MCF 10A (cell line): ENCODE measurements around the gene PWP2. TPM values are rescaled to one million over a fixed set of nuclear protein-coding genes. Genes with fewer than 3 reads are reported as not detected.

Source experiments
- BruUV-seq: library from RNA; stranded (reverse); fragments of 400-500 nt; replicated peaks from 2 replicates; lab custom pipeline; 2021; lab: Mats Ljungman, UMichigan
- CTCF ChIA-PET: fragments of 300-600 bp; sonication (Branson Sonifier 250); formaldehyde crosslinking; extraction: SDS; loops from one replicate; lab custom pipeline; 2021; ENCODE audit warnings: antibody characterized with exemption, inconsistent platforms; lab: Yijun Ruan, JAX
- POLR2A ChIA-PET: fragments of 300-600, 350-650 bp; sonication (Branson Sonifier 250); formaldehyde crosslinking; extraction: SDS; loops from one replicate; lab custom pipeline; 2020; ENCODE audit warnings: antibody characterized with exemption, inconsistent platforms; lab: Yijun Ruan, JAX
- DNase-seq: peaks from one replicate; pipeline ENCODE4 v3.0.0-alpha.2; 2018; ENCODE audit not compliant: unreplicated experiment
- H3K27ac Mint-ChIP-seq: one replicate; pipeline ENCODE4 v1.8.0; 2022; ENCODE audit warnings: mild to moderate bottlenecking, low read depth, mixed read lengths; ENCODE audit not compliant: unreplicated experiment
- H3K27me3 Mint-ChIP-seq: one replicate; pipeline ENCODE4 v1.8.0; 2022; ENCODE audit warnings: mixed read lengths; ENCODE audit not compliant: insufficient read depth, unreplicated experiment
- H3K36me3 Mint-ChIP-seq: one replicate; pipeline ENCODE4 v1.8.0; 2022; ENCODE audit warnings: mild to moderate bottlenecking, moderate library complexity, mixed read lengths; ENCODE audit not compliant: insufficient read depth, unreplicated experiment
- H3K4me1 Mint-ChIP-seq: one replicate; pipeline ENCODE4 v1.8.0; 2022; ENCODE audit warnings: mixed read lengths; ENCODE audit not compliant: insufficient read depth, unreplicated experiment
- H3K4me3 Mint-ChIP-seq: one replicate; pipeline ENCODE4 v1.8.0; 2022; ENCODE audit warnings: mild to moderate bottlenecking, moderate library complexity, mixed read lengths; ENCODE audit not compliant: unreplicated experiment
- H3K9me3 Mint-ChIP-seq: one replicate; pipeline ENCODE4 v1.8.0; 2022; ENCODE audit warnings: mixed read lengths; ENCODE audit not compliant: unreplicated experiment
- intact Hi-C: fragments of 100-400 bp; cut with micrococcal nuclease; formaldehyde crosslinking; loops from 2 replicates; pipeline ENCODE4 v1.14.1; 2022
- total RNA-seq: library from RNA; stranded (reverse); gene quantifications from 2 replicates; pipeline ENCODE4 v1.2.3, GENCODE V29; 2022
- TF ChIP-seq, protein P1 (sequence below): fragments of 200-600 bp; IDR thresholded peaks from one replicate; pipeline ENCODE4 v1.8.0; 2022; ENCODE audit warnings: antibody characterized with exemption, mild to moderate bottlenecking; ENCODE audit not compliant: unreplicated experiment

The PWP2 gene
- total RNA-seq, 1 experiment from 2014 or later = 16.5 TPM

GRCh38 chr21:44059710-44060109 lies 47.5 kb upstream of the PWP2 start:
- Mint-ChIP-seq H3K36me3 (peaks cover 47% of the 10 kb centered on the region), H3K4me3 (no peak overlapping the region), H3K27ac (no peak overlapping the region), H3K9me3 (no peaks in the 10 kb centered on the region), H3K4me1 (peaks cover 3% of the 10 kb centered on the region), H3K27me3 (no peaks in the 10 kb centered on the region)
- intact Hi-C loops = no loop called here
- ChIA-PET CTCF (no interaction called here), POLR2A (no interaction called here)
- TF ChIP-seq, protein P1, sequence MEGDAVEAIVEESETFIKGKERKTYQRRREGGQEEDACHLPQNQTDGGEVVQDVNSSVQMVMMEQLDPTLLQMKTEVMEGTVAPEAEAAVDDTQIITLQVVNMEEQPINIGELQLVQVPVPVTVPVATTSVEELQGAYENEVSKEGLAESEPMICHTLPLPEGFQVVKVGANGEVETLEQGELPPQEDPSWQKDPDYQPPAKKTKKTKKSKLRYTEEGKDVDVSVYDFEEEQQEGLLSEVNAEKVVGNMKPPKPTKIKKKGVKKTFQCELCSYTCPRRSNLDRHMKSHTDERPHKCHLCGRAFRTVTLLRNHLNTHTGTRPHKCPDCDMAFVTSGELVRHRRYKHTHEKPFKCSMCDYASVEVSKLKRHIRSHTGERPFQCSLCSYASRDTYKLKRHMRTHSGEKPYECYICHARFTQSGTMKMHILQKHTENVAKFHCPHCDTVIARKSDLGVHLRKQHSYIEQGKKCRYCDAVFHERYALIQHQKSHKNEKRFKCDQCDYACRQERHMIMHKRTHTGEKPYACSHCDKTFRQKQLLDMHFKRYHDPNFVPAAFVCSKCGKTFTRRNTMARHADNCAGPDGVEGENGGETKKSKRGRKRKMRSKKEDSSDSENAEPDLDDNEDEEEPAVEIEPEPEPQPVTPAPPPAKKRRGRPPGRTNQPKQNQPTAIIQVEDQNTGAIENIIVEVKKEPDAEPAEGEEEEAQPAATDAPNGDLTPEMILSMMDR = no peak
- BruUV-seq = no TSS peak
- peak; percentile 33 for DNase-seq

- Mint-ChIP-seq H3K9me3 (no peaks in the 10 kb centered on the region), H3K4me1 (no peaks in the 10 kb centered on the region), H3K27me3 (no peaks in the 10 kb centered on the region), H3K27ac (no peak overlapping the region), H3K36me3 (peaks cover 46% of the 10 kb centered on the region), H3K4me3 (no peak overlapping the region)
- DNase-seq = no peak
- ChIA-PET POLR2A (no interaction called here), CTCF (no interaction called here)
- intact Hi-C loops = no loop called here
- TF ChIP-seq, protein P1 = no peak
- no TSS peak for BruUV-seq
Observed at GRCh38 chr21:44062380-44062779, 44.8 kb upstream of the PWP2 start.

- Mint-ChIP-seq H3K36me3 (peaks cover 51% of the 10 kb centered on the region), H3K27ac (no peak overlapping the region), H3K4me1 (no peaks in the 10 kb centered on the region), H3K9me3 (no peaks in the 10 kb centered on the region), H3K4me3 (no peak overlapping the region), H3K27me3 (no peaks in the 10 kb centered on the region)
- TF ChIP-seq, protein P1 = no peak
- intact Hi-C loops = no loop called here
- no TSS peak for BruUV-seq
- DNase-seq = no peak
- ChIA-PET CTCF (no interaction called here), POLR2A (no interaction called here)
Observed at GRCh38 chr21:44063151-44063912, 43.9 kb upstream of the PWP2 start.

DNA sequence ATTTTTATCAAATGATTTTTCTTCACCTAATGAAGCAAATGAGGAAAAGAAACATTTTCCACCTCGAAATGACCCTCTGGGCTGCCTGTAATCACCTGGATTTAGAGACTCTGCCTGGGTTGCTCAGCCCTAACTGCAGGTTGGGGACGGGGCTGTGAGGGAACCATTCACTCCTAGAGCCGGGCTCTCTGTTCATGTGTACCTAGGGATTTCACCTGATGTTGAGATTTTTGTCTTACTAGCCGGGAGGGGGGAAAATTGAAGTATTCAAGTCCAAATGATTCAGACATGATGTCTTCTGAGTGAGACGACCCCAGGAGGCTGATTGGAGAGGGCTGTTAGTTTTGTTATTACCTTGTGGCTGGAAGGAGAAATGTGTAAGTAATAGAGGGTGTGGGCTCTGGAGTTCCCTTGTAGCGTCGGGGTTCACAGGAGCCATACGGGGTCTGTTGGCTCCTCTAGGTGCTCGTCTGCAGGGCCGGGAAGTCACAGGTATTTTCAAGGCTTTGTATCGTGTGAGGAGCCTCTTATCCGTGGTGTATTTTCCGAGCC lies 42.3 kb upstream of the PWP2 start:
- ChIA-PET POLR2A (interaction anchor here (0.9 kb wide), 1 partner anchor 39 kb away, joined by 3 read pairs; no protein-coding TSS in a partner anchor), CTCF (no interaction called here)
- H3K27me3 Mint-ChIP-seq = no peaks in the 10 kb centered on the region
- no peak overlapping the region for H3K27ac Mint-ChIP-seq
- no TSS peak for BruUV-seq
- no peak for DNase-seq
- intact Hi-C loops = no loop called here
- no peaks in the 10 kb centered on the region for H3K9me3 Mint-ChIP-seq
- H3K4me1 Mint-ChIP-seq = no peaks in the 10 kb centered on the region
- H3K4me3 Mint-ChIP-seq = no peak overlapping the region
- TF ChIP-seq, protein P1 = no peak
- H3K36me3 Mint-ChIP-seq = peaks cover 46% of the 10 kb centered on the region
